ENCODE data around the gene MRPS18A. TPM values are rescaled to one million over a fixed set of nuclear protein-coding genes. Genes with fewer than 3 reads are reported as not detected.

MRPS18A gene
- total and polyA plus RNA-seq, 2 donors (not counting 1 experiment from before 2014, with no cell fraction given) = 39.6 to 46.3 TPM

- Mint-ChIP-seq H3K9me3 (ENCODE audit: insufficient read depth) (no peaks in the 10 kb centered on the region), H3K4me1 (peaks cover 50% of the 10 kb centered on the region), H3K4me3 (peak overlapping the region; percentile 60), H3K27me3 (no peaks in the 10 kb centered on the region), H3K27ac (peak overlapping the region; percentile 80)
- Histone ChIP-seq H4K20me1 (ENCODE audit: control insufficient read depth, insufficient read depth, low read length, poor library complexity, severe bottlenecking) (no peaks in the 10 kb centered on the region), H3K27ac (ENCODE audit: low read length in 2 of 2) (peak overlapping the region; percentile 60 to 71), H3K79me2 (ENCODE audit: control insufficient read depth, insufficient read depth, low read length) (no peaks in the 10 kb centered on the region), H2AFZ (ENCODE audit: insufficient read depth, low read depth, low read length, poor library complexity, severe bottlenecking) (no peak overlapping the region), H3K4me3 (ENCODE audit: control extremely low read depth in 1 of 5, extremely low read depth in 1 of 5, insufficient read depth in 1 of 5, low read depth in 2 of 5, low read length in 4 of 5) (peak overlapping the region in 3 of 5 experiments; percentile 4 to 34 (median 33)), H3K27me3 (replicated peaks in 1 of 4; ENCODE audit: control extremely low read depth in 1 of 4, control insufficient read depth in 3 of 4, insufficient read depth in 4 of 4, low read length in 3 of 4) (peaks cover 0 to 8% (median 2%) of the 10 kb centered on the region in 4 experiments), H3K9ac (ENCODE audit: low read length) (peak overlapping the region; percentile 6), H3K9me3 (ENCODE audit: control extremely low read depth in 1 of 3, control insufficient read depth in 2 of 3, insufficient read depth in 1 of 3, low read length in 2 of 3) (peaks cover 0 to 18% (median 0%) of the 10 kb centered on the region in 3 donors), H3K4me1 (ENCODE audit: control insufficient read depth in 2 of 2, insufficient read depth in 2 of 2, low read length in 2 of 2) (peaks cover 39 to 51% of the 10 kb centered on the region in 2 donors), H3K4me2 (replicated peaks; ENCODE audit: low read depth, low read length, poor library complexity, severe bottlenecking) (peak overlapping the region; percentile 54), H3K36me3 (replicated peaks in 1 of 2; ENCODE audit: control extremely low read depth in 1 of 2, control insufficient read depth in 1 of 2, extremely low read depth in 1 of 2, insufficient read depth in 2 of 2, low read length in 1 of 2) (no peaks in the 10 kb centered on the region)
- POLR2A ChIA-PET = interaction anchor here (0.6 to 1.5 kb wide), 5 partner anchors 8 to 84 kb away, joined by 3 to 5 read pairs (median 3); no protein-coding TSS in a partner anchor
- intact Hi-C loops (cut with micrococcal nuclease) = loop anchor here (1.0 kb wide), 1 partner anchor 7 kb away; no protein-coding TSS in a partner anchor
- 68% methylated on average over 12 of the region's 13 CpGs for WGBS (ENCODE audit: insufficient coverage)
- ATAC-seq (ENCODE audit: low read depth) (peak; percentile 19), DNase-seq (peak; percentile 52)
- CTCF ChIA-PET = interaction anchor here (0.9 to 2.8 kb wide), 5 partner anchors 8 to 47 kb away, joined by 3 to 19 read pairs (median 7); no protein-coding TSS in a partner anchor
- TF ChIP-seq EZH2 (IDR thresholded peaks at IDR 0.05; ENCODE audit: borderline replicate concordance, insufficient read depth, low read depth, low read length, poor library complexity, severe bottlenecking) = no peak
- TF ChIP-seq, protein P1, sequence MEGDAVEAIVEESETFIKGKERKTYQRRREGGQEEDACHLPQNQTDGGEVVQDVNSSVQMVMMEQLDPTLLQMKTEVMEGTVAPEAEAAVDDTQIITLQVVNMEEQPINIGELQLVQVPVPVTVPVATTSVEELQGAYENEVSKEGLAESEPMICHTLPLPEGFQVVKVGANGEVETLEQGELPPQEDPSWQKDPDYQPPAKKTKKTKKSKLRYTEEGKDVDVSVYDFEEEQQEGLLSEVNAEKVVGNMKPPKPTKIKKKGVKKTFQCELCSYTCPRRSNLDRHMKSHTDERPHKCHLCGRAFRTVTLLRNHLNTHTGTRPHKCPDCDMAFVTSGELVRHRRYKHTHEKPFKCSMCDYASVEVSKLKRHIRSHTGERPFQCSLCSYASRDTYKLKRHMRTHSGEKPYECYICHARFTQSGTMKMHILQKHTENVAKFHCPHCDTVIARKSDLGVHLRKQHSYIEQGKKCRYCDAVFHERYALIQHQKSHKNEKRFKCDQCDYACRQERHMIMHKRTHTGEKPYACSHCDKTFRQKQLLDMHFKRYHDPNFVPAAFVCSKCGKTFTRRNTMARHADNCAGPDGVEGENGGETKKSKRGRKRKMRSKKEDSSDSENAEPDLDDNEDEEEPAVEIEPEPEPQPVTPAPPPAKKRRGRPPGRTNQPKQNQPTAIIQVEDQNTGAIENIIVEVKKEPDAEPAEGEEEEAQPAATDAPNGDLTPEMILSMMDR (IDR thresholded peaks at IDR 0.05) = no peak
These were observed 26.2 kb upstream of the MRPS18A start for GRCh38 chr6:43713643-43714310.

- Histone ChIP-seq H3K79me2 (ENCODE audit: control insufficient read depth, insufficient read depth, low read length) (no peaks in the 10 kb centered on the region), H3K9ac (ENCODE audit: low read length) (no peak overlapping the region), H3K27me3 (replicated peaks in 1 of 4; ENCODE audit: control extremely low read depth in 1 of 4, control insufficient read depth in 3 of 4, insufficient read depth in 4 of 4, low read length in 3 of 4) (peaks cover 0 to 2% (median under 1%) of the 10 kb centered on the region in 4 experiments), H3K27ac (ENCODE audit: low read length in 2 of 2) (no peak overlapping the region), H3K9me3 (ENCODE audit: control extremely low read depth in 1 of 3, control insufficient read depth in 2 of 3, insufficient read depth in 1 of 3, low read length in 2 of 3) (peaks cover 0 to 11% (median 0%) of the 10 kb centered on the region in 3 donors), H3K4me1 (ENCODE audit: control insufficient read depth in 2 of 2, insufficient read depth in 2 of 2, low read length in 2 of 2) (peaks cover 39 to 51% of the 10 kb centered on the region in 2 donors), H3K4me2 (replicated peaks; ENCODE audit: low read depth, low read length, poor library complexity, severe bottlenecking) (no peak overlapping the region), H3K36me3 (replicated peaks in 1 of 2; ENCODE audit: control extremely low read depth in 1 of 2, control insufficient read depth in 1 of 2, extremely low read depth in 1 of 2, insufficient read depth in 2 of 2, low read length in 1 of 2) (no peaks in the 10 kb centered on the region), H2AFZ (ENCODE audit: insufficient read depth, low read depth, low read length, poor library complexity, severe bottlenecking) (no peak overlapping the region), H3K4me3 (ENCODE audit: control extremely low read depth in 1 of 5, extremely low read depth in 1 of 5, insufficient read depth in 1 of 5, low read depth in 2 of 5, low read length in 4 of 5) (no peak overlapping the region), H4K20me1 (ENCODE audit: control insufficient read depth, insufficient read depth, low read length, poor library complexity, severe bottlenecking) (no peaks in the 10 kb centered on the region)
- DNase-seq (no peak), ATAC-seq (ENCODE audit: low read depth) (no peak)
- no peaks in the 10 kb centered on the region for H3K9me3 Mint-ChIP-seq (ENCODE audit: insufficient read depth)
- H3K27ac Mint-ChIP-seq = peak overlapping the region; percentile 72
- ChIA-PET CTCF (no interaction called here), POLR2A (no interaction called here)
- no peaks in the 10 kb centered on the region for H3K27me3 Mint-ChIP-seq
- peaks cover 51% of the 10 kb centered on the region for H3K4me1 Mint-ChIP-seq
- WGBS (ENCODE audit: insufficient coverage) = 92% methylated on average over 3 of the region's 6 CpGs
- intact Hi-C loops (cut with micrococcal nuclease) = no loop called here
- TF ChIP-seq EZH2 (IDR thresholded peaks at IDR 0.05; ENCODE audit: borderline replicate concordance, insufficient read depth, low read depth, low read length, poor library complexity, severe bottlenecking) = no peak
- TF ChIP-seq, protein P1 (IDR thresholded peaks at IDR 0.05) = no peak
- H3K4me3 Mint-ChIP-seq = peak overlapping the region; percentile 6
These were observed 25.0 kb upstream of the MRPS18A start for GRCh38 chr6:43712579-43712978.

Data from B cell (primary cell).